OCI-LY1 (cell line): ENCODE measurements around the gene PATZ1.

Source experiments
- H2AFZ ChIP-seq: fragments of 200-600 bp; sonication (generic), shearing (Covaris generic); 2 replicates; pipeline ENCODE4 v1.6.0; 2014; ENCODE audit warnings: antibody characterized with exemption, mild to moderate bottlenecking, low read length
- H3F3A ChIP-seq: fragments of 200-600 bp; sonication (generic), shearing (Covaris generic); 2 replicates; pipeline ENCODE4 v1.6.0; 2014; ENCODE audit warnings: mild to moderate bottlenecking, antibody characterized with exemption, low read length, moderate library complexity; ENCODE audit not compliant: insufficient read depth
- H3K27ac ChIP-seq: fragments of 200-600 bp; sonication (generic); 2 replicates; pipeline ENCODE4 v1.5.1; 2014; ENCODE audit warnings: low read length, mixed run types, mild to moderate bottlenecking, low read depth; ENCODE audit not compliant: poor library complexity, severe bottlenecking
- H3K27me3 ChIP-seq: fragments of 200-600 bp; sonication (generic); 2 replicates; pipeline ENCODE4 v1.6.0; 2014; ENCODE audit warnings: antibody characterized with exemption, mild to moderate bottlenecking, low read length, moderate library complexity; ENCODE audit not compliant: insufficient read depth
- H3K36me3 ChIP-seq: fragments of 200-600 bp; sonication (generic); 2 replicates; pipeline ENCODE4 v1.6.1; 2014; ENCODE audit warnings: mild to moderate bottlenecking, antibody characterized with exemption, low read length, moderate library complexity, mixed read lengths; ENCODE audit not compliant: insufficient read depth
- H3K4me1 ChIP-seq: fragments of 200-600 bp; sonication (generic); 2 replicates; pipeline ENCODE4 v1.5.1; 2014; ENCODE audit warnings: mild to moderate bottlenecking, low read length, moderate library complexity; ENCODE audit not compliant: insufficient read depth, severe bottlenecking
- H3K4me2 ChIP-seq: fragments of 200-600 bp; sonication (generic), shearing (Covaris generic); 2 replicates; pipeline ENCODE4 v1.6.1; 2014; ENCODE audit warnings: low read length
- H3K4me3 ChIP-seq: fragments of 200-600 bp; sonication (generic); 2 replicates; pipeline ENCODE4 v1.5.1; 2014; ENCODE audit warnings: low read length, low read depth, mild to moderate bottlenecking, mixed read lengths; ENCODE audit not compliant: poor library complexity, severe bottlenecking
- H3K79me2 ChIP-seq: fragments of 200-600 bp; shearing (Covaris generic); 2 replicates; pipeline ENCODE4 v1.6.1; 2016; ENCODE audit warnings: mixed run types, low read length, mixed read lengths; ENCODE audit not compliant: insufficient read depth
- H3K9ac ChIP-seq: fragments of 200-600 bp; sonication (generic), shearing (Covaris generic); 2 replicates; pipeline ENCODE4 v1.6.1; 2014; ENCODE audit warnings: mild to moderate bottlenecking, low read length, mixed read lengths
- H3K9me2 ChIP-seq: fragments of 200-600 bp; sonication (generic), shearing (Covaris generic); 2 replicates; pipeline ENCODE4 v1.6.1; 2014; ENCODE audit warnings: low read depth, mild to moderate bottlenecking, low read length, mixed read lengths
- H3K9me3 ChIP-seq: fragments of 200-600 bp; shearing (Covaris generic); 2 replicates; pipeline ENCODE4 v1.6.1; 2014; ENCODE audit warnings: low read length, mixed read lengths
- H4K20me1 ChIP-seq: fragments of 200-600 bp; sonication (generic), shearing (Covaris generic); 2 replicates; pipeline ENCODE4 v1.6.0; 2016; ENCODE audit warnings: mild to moderate bottlenecking, low read length; ENCODE audit not compliant: insufficient read depth
- EZH2 ChIP-seq: fragments of 200-600 bp; sonication (generic), shearing (Covaris generic); IDR thresholded peaks from 2 replicates; pipeline ENCODE4 v1.8.0; 2017; ENCODE audit warnings: borderline replicate concordance, mixed run types, mild to moderate bottlenecking, antibody characterized with exemption, low read length, moderate library complexity, mixed read lengths
- TF ChIP-seq, protein P1 (sequence below): fragments of 200-600 bp; sonication (generic), shearing (Covaris generic); IDR thresholded peaks from 2 replicates; pipeline ENCODE4 v1.5.1; 2017; ENCODE audit warnings: mild to moderate bottlenecking, antibody characterized with exemption, low read length, moderate library complexity, mixed read lengths

PATZ1 gene

DNA sequence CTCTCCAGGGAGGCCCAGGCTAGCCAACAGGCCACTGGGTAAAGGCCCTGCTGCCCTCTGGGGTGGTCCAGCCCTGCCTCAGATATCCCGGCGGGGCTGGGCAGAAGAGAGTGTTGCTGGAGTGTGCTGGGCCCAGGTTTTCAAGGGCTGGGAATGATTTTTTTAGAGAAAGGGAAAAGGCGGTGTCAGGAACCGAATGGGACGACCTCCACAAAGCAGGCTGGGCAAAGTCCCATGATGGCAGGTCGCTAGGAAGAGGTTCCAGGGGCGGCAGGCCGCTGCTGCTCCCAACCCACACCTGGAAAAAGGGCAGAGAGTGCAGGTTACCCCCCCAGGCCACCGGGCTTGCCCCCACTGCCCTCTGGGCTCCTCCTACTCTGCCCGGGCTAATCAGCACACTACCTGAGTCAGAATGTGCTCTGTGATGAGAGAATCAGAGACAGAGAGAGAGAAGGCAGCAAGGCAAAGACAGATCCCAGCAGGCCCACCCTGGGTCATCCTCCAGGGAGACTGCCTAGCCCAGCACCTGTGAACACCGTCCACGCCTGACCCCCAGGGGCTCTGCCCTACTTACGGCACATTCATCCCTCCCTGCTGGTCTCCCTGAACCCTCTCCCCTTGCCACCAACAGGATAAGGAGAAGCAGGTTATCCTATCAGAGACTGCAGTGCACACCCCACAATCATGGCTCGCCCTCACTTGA is 4.6 kb downstream of the PATZ1 start:
- H3K4me3 ChIP-seq, result no peak overlapping the region
- no peaks in the 10 kb centered on the region for H3K27me3 ChIP-seq
- TF ChIP-seq, protein P1, sequence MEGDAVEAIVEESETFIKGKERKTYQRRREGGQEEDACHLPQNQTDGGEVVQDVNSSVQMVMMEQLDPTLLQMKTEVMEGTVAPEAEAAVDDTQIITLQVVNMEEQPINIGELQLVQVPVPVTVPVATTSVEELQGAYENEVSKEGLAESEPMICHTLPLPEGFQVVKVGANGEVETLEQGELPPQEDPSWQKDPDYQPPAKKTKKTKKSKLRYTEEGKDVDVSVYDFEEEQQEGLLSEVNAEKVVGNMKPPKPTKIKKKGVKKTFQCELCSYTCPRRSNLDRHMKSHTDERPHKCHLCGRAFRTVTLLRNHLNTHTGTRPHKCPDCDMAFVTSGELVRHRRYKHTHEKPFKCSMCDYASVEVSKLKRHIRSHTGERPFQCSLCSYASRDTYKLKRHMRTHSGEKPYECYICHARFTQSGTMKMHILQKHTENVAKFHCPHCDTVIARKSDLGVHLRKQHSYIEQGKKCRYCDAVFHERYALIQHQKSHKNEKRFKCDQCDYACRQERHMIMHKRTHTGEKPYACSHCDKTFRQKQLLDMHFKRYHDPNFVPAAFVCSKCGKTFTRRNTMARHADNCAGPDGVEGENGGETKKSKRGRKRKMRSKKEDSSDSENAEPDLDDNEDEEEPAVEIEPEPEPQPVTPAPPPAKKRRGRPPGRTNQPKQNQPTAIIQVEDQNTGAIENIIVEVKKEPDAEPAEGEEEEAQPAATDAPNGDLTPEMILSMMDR, result no peak
- no peak for TF ChIP-seq EZH2
- peaks cover 86% of the 10 kb centered on the region for H3K36me3 ChIP-seq
- H3K4me1 ChIP-seq, result peaks cover 41% of the 10 kb centered on the region
- H2AFZ ChIP-seq, result no peak overlapping the region
- H4K20me1 ChIP-seq, result no peaks in the 10 kb centered on the region
- peak overlapping the region; percentile 83; the same call in 1 of the 2 replicates for H3K4me2 ChIP-seq
- H3K9me2 ChIP-seq, result no peaks in the 10 kb centered on the region
- H3K79me2 ChIP-seq, result peaks cover 26% of the 10 kb centered on the region
- no peaks in the 10 kb centered on the region for H3K9me3 ChIP-seq
- H3K9ac ChIP-seq, result no peak overlapping the region; the same call in 1 of the 2 replicates
- no peaks in the 10 kb centered on the region for H3F3A ChIP-seq
- H3K27ac ChIP-seq, result no peak overlapping the region

DNA sequence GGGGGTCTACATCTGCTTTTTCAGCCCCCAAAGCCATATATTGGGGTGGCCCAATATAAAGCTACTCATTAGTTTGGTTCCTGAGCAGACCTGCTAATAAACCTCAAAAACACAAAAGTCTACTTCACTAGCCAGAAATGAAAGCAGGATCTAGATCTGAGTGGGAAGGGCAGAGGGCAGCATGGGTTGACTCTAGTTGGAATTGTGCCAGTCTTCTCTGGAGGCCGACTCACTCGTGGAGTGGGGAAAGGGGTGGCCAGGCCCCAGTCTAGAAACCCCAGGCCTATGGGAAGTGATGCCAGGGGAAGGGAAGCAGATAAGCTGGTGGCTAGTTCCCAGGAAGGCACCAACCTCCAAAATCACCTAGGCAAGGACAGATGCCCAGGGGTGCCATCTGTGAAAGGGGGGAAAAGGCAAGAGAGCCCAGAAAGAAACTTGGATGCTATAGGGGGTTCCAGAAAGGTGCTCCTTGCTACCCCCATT is 5.3 kb downstream of the PATZ1 start:
- Histone ChIP-seq H3K79me2 (peaks cover 26% of the 10 kb centered on the region), H2AFZ (no peak overlapping the region), H3K9me2 (no peaks in the 10 kb centered on the region), H3K9me3 (no peaks in the 10 kb centered on the region), H3K27me3 (no peaks in the 10 kb centered on the region), H3F3A (no peaks in the 10 kb centered on the region), H4K20me1 (no peaks in the 10 kb centered on the region), H3K36me3 (peaks cover 91% of the 10 kb centered on the region), H3K4me3 (no peak overlapping the region), H3K9ac (no peak overlapping the region), H3K4me2 (no peak overlapping the region), H3K27ac (no peak overlapping the region), H3K4me1 (peaks cover 41% of the 10 kb centered on the region)
- TF ChIP-seq EZH2, result no peak
- TF ChIP-seq, protein P1, result no peak

DNA sequence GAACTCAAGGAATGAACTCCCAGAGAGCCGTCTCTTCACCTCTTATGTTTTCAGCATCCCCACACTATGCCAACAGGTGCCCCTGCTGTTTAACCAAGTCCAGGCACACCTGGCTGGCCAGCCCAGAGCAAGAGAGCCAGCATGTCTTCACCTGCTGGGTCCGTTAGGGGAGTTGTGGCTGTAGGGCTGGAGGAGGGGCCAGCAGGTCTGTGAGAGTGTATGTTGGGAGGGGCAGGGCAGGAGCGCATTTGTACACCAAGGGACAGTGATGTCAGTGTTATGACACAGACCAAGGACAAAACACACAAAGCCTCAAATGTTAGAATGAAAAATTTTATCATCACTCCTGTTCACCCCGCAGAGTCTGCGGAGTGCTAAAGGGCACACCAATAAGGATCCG is 5.8 kb downstream of the PATZ1 start:
- Histone ChIP-seq H3K36me3 (peaks cover 95% of the 10 kb centered on the region), H3K9me3 (no peaks in the 10 kb centered on the region), H3K4me2 (no peak overlapping the region), H3K9ac (no peak overlapping the region), H4K20me1 (no peaks in the 10 kb centered on the region), H3K27me3 (no peaks in the 10 kb centered on the region), H3K79me2 (peaks cover 26% of the 10 kb centered on the region), H3K27ac (no peak overlapping the region), H3K9me2 (no peaks in the 10 kb centered on the region), H3K4me3 (no peak overlapping the region), H2AFZ (no peak overlapping the region), H3F3A (no peaks in the 10 kb centered on the region), H3K4me1 (peaks cover 40% of the 10 kb centered on the region)
- TF ChIP-seq, protein P1, result no peak
- TF ChIP-seq EZH2, result no peak
